T1000 (cell line): ENCODE measurements around the gene SNED1.

Source experiments
- DNase-seq: peaks from one replicate; lab custom pipeline; 2025; ENCODE audit warnings: mixed read lengths; lab: John Stamatoyannopoulos, UW

SNED1 gene

GRCh38 chr2:241029599-241030332 is 31.3 kb downstream of the SNED1 start:
- DNase-seq: no peak

DNA sequence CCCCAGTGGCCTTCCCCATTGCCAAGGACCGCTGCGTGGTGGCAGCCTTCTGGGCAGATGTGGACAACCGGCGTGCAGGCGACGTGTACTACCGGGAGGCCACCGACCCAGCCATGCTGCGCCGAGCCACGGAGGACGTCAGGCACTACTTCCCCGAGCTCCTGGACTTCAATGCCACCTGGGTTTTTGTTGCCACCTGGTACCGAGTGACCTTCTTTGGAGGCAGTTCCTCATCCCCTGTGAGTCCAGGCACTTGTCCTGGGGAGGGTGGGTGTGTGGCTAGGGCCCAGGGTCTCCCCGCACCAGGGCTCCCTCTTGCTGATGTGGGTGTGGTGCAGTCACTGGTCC is 31.9 kb downstream of the SNED1 start:
- no peak for DNase-seq

DNA sequence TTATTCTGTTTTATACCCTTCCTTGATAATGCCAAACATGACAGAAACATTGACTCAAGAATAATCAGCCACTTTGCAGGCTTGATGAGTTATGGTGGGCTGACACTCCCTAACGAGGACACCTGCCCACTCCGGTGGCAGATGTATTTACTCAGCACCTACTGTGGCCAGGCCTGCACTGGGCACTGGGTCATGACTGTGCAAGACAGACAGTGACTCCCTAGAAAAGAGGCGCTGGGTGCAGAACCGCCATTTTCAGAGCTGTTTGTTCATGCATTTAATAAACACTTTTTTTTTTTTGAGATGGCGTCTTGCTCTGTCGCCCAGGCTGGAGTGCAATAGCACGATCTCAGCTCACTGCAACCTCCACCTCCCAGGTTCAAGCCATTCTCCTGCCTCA is 32.5 kb downstream of the SNED1 start:
- DNase-seq: no peak

- DNase-seq: no peak
Measured at GRCh38 chr2:241031436-241032165, 33.2 kb downstream of the SNED1 start.

DNA sequence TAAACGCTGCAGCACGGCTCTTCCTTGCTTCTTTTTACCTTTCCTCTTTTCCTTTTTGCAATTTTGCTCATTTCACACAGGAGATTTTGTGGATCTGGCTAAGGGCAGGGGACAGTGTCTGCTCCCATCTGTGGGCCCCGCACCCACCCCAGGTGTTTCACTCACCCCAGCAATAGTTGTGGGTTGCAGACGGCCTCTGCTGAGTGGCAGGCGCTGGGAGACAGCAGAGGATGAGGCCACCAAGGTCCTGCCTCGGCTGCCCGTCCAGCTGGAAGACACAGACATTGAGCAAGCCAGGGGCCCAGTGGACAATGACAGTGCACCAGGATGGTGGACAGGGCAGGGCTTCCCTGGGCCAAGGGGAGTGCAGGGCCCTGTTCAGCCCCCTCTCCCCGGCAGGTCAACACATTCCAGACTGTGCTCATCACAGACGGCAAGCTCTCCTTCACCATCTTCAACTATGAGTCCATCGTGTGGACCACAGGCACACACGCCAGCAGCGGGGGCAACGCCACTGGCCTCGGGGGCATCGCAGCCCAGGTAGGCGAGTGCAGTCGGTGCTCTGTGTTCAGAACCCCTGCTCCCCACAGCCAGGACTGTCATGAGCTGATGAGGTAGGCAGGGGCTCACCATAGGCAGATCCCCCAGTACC is 35.0 kb downstream of the SNED1 start:
- no peak for DNase-seq

DNA sequence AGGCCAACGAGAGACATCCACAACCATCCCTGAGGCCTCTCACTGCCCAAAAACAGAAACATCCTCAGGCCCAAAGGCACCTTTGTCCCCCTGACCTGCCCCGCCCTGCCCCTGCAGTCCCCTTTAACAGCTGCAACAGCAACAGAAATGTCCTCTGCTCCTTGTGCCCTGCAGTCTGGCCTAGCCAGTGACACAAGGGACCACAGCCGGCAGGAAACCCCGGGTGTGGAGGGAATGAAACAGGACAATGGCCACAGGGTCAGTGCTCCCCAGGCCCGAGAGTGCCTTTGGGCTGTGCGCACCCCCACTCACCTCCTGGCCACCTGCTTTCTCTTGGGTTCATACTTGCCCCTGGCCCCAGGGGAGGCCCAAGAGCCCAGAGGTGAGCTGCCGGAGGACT is 35.6 kb downstream of the SNED1 start:
- no peak for DNase-seq

GRCh38 chr2:241034490-241035141 is 36.2 kb downstream of the SNED1 start:
- no peak for DNase-seq

- no peak for DNase-seq
Measured at GRCh38 chr2:241035142-241035817, 36.9 kb downstream of the SNED1 start.

GRCh38 chr2:241035818-241036396 is 37.5 kb downstream of the SNED1 start:
- no peak for DNase-seq

- no peak for DNase-seq
Measured at GRCh38 chr2:241036397-241036963, 38.1 kb downstream of the SNED1 start.

DNA sequence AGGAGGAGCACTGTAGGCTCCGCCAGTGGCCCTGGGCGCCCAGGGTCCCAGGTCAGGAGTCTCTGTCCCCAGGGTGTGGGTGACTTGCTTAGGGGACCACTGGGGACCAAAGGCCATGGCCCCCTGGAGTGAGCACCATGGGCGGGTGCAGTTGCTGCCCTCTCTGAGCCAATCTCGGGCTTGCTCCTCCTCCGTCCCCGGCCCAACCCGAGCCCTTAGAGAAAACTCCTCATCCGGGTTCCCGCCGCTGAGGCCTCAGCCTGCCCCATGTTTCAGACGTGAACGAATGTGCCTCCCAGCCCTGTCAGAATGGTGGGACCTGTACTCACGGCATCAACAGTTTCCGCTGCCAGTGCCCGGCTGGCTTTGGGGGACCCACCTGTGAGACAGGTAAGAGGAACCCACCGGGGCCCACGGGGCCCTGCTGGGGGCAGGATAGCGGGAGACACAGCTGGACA is 38.6 kb downstream of the SNED1 start:
- no peak for DNase-seq

DNA sequence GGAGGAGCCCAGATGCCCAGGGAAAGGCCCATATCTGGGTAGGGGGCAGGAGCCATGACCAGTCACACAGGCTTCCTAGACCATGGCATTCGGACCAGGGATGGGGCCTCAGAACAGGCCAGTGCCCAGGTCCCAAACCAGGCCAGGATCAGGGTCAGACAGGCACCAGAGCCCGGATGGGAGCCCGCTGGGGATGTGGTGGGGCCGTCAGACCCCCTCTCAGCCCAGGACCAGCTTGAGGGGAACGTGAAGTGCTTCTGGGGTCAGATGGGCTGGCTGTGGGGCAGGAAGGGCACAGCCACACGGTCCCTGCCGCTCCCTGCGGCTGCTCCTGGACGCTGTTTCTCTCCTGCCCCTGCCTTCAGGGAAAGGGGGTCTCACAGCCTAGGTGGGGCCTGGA is 39.1 kb downstream of the SNED1 start:
- DNase-seq: no peak

DNA sequence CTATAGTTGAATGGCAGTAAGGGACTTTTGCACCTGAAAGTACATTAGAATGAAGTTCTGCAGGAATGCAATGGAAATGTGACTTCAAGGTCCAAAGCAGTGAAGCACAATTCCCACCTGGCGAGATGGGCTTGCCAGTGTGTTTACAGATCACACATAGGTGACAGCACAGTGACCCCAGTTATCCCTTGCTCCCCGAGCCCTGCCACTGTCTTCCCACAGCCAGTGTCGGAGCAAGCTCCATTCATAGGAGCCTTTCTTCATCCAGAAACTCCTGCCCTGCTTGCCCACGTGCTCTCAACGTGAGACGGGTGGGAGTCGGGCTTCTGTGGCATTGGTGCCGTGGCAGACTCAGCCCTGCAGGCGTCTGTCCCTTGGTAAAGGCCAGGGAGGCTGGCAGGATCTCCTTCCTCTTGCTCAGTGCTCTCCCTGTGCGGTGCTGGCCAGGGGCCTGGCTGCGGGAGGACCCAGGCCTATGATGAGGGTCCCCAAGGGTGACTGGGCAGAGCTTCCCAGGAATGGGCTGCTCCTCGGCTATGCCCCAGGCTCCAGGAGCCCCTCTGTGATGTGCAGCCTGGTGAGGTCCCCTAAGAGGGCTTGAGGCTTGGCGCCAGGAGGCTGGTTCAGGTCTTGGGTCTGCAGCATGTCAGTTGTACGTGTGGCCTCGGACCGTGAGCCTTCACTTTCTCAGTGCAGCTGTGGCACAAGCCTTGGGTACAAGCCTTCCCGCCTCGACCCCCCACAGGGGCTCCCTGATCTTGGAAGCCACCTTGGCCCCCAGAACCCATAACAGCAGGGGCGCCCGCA is 40.2 kb downstream of the SNED1 start:
- DNase-seq: no peak

DNA sequence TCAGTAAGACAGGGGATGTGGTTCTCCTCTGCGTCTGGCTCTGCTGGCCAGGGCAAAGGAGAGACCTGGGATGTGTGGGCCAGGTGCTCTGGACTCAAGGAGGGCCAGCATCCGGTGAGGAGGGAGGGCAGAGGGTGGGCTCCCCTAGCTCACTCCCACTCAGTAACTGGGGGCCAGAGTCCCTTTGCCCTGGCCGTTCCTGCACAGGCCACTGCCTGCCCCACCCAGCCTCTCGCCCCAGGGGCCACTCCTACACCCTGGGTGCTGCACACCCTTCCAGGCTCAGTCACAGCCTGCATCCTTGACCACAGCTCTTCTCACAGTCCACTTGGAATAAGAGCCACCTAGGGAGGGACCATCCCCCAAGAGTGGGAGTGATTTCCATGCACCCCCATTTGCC is 41.0 kb downstream of the SNED1 start:
- DNase-seq: no peak

DNA sequence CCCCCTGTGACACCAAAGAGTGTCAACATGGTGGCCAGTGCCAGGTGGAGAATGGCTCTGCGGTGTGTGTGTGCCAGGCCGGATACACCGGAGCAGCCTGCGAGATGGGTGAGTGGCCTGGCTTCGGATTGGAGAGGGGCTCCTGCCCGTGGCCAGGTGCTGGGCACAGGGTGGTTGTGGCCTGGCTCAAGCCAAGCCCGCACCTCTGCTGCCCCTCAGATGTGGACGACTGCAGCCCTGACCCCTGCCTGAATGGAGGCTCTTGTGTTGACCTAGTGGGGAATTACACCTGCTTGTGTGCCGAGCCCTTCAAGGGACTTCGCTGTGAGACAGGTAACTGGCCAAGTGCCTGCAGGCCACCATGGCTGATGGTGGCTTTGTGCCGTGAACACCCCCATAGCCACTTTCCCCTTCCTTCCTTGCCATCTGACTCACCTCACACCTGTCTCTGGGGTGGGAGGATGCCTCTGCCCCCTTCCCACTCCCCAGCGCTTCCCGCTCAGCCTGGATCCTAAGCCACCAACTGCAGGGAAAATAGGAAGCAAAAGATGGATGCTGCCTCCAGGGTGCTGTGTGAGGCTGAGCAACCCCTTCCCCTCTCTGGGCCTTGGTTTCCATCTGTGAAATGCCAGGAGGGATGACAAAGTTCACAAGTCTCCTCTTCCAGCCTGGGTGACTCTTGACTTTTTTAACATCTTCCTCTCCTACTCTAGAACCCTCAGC is 41.8 kb downstream of the SNED1 start:
- DNase-seq: no peak

DNA sequence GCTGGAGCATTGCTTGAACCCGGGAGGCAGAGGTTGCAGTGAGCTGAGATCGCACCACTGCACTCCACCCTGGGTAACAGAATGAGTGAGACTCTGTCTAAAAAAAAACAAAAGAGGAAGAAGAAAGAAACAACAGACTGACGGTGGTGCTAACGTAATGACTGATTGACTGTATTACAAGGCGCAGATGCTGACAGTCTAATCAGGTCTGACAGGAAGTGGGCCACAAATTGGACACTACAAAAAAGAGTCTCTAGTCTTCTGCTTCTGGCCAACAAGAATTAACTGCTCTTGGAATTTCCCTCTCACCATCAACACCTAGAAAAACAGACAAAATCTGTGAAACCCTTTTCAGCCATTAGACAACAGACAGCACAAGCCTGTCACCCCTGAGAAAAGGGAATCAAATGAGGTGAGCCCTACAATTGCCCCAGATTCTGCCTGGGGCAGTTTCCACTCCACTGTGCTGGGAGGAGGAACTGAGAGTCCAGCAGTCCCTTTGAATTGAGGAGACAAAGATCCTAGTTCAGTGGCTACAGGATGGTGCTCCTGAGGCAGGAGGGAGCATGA is 43.3 kb downstream of the SNED1 start:
- DNase-seq: no peak

DNA sequence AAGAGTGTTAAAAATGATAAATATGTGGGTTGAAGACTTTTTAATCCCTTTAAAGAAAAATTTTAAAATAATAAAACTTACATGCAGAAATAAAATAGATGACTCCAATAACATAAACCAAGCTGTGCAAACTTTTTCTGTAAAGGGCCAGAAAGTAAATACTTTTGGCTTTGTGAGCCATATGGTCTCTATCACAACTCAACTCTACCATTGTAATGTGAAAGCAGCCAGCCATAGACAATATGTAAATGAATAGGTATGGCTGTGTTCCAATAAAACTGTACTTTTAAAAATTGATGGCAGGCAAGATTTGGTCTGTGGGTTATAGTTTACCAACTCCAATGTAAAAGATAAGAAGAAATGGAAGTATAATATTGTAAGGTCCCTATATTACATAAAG is 45.2 kb downstream of the SNED1 start:
- no peak for DNase-seq

GRCh38 chr2:241047253-241048010 is 49.0 kb downstream of the SNED1 start:
- no peak for DNase-seq
